Measurements from ENCODE around the gene CDH24. TPM values are rescaled to one million over a fixed set of nuclear protein-coding genes. Genes with fewer than 3 reads are reported as not detected.

The CDH24 gene
- total and polyA plus RNA-seq, 9 of the 15 experiments (the other 6 are each of a cell fraction or from before 2014, with no cell fraction given), result 0.04 to 16.2 (median 4.9) TPM

DNA sequence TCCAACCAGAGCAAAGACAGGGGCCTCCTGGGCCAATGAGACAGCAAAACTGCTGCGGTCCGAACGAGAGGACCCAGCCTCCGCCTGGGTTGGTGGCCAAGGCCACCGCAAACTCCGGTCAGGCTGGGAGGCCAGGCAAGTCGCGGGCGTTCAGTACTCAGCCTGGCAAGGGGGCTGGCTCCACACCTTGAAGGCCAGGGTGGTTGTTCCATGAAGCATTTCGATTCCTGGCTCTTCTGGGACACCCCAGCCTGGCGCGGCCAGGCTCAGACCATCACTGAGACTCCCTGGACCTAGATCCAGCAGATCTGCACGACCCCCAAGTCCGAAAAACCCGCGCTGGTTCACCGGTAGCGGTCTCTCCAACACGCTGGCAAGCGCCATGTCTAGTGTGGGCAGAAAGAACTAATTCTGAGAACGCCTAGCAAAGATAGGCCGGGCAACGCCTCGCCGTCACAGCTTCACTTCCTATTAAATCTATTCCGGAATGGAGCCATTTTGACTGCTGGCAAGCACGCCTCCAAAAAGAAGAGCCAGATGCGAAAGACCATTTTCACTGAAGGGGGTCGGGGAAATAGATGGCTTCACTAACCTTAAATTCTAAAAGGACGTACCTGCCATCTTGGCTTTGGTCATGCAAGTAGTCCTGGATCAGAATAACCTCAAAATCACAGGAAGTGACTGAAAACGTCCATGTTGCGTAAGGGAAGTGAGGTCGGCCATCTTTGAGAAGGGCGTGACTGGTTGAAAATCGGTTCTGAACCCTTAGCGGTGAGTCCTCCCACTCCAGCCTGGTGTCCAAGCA is 22.6 kb downstream of the CDH24 start, which contains the start of gene PSMB5 (continued):
- TF ChIP-seq, protein P1, sequence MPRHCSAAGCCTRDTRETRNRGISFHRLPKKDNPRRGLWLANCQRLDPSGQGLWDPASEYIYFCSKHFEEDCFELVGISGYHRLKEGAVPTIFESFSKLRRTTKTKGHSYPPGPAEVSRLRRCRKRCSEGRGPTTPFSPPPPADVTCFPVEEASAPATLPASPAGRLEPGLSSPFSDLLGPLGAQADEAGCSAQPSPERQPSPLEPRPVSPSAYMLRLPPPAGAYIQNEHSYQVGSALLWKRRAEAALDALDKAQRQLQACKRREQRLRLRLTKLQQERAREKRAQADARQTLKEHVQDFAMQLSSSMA (CRISPR knock-in tag; IDR thresholded peaks at IDR 0.05), result no peak
- TF ChIP-seq ZNF134 (CRISPR knock-in tag; conservative IDR thresholded peaks at IDR 0.05) (0 out of 2 replicates have a peak, but pooled peaks have one; percentile 19), KLF6 (CRISPR knock-in tag; IDR thresholded peaks at IDR 0.05; ENCODE audit: borderline replicate concordance) (0 out of 2 replicates have a peak, but pooled peaks have one; percentile 57), PHB2 (IDR thresholded peaks at IDR 0.05; ENCODE audit: low read depth) (no peak), CSDE1 (IDR thresholded peaks at IDR 0.05) (peak in 1 of 2 experiments; percentile 99; a peak in 2 of 4 replicates), ZBTB1 (CRISPR knock-in tag; IDR thresholded peaks at IDR 0.05; ENCODE audit: borderline replicate concordance, low read depth) (no peak), MIER1 (IDR thresholded peaks at IDR 0.05; ENCODE audit: low read depth) (no peak), CEBPB (tag; IDR thresholded peaks at IDR 0.05) (peak; percentile 98), NELFE (IDR thresholded peaks at IDR 0.05; ENCODE audit: insufficient read depth, insufficient read length) (no peak), CREBBP (IDR thresholded peaks at IDR 0.05; ENCODE audit: low read depth, low read length) (no peak), ZNF717 (CRISPR knock-in tag; IDR thresholded peaks at IDR 0.05) (no peak), ASH1L (IDR thresholded peaks at IDR 0.05; ENCODE audit: borderline replicate concordance, low read depth, partially characterized antibody) (peak; percentile 81), KLF10 (CRISPR knock-in tag; IDR thresholded peaks at IDR 0.05) (no peak)
- TF ChIP-seq, protein P2, sequence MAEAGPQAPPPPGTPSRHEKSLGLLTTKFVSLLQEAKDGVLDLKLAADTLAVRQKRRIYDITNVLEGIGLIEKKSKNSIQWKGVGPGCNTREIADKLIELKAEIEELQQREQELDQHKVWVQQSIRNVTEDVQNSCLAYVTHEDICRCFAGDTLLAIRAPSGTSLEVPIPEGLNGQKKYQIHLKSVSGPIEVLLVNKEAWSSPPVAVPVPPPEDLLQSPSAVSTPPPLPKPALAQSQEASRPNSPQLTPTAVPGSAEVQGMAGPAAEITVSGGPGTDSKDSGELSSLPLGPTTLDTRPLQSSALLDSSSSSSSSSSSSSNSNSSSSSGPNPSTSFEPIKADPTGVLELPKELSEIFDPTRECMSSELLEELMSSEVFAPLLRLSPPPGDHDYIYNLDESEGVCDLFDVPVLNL (CRISPR knock-in tag; IDR thresholded peaks at IDR 0.05; ENCODE audit: low read depth), result no peak
- TF ChIP-seq, protein P3, sequence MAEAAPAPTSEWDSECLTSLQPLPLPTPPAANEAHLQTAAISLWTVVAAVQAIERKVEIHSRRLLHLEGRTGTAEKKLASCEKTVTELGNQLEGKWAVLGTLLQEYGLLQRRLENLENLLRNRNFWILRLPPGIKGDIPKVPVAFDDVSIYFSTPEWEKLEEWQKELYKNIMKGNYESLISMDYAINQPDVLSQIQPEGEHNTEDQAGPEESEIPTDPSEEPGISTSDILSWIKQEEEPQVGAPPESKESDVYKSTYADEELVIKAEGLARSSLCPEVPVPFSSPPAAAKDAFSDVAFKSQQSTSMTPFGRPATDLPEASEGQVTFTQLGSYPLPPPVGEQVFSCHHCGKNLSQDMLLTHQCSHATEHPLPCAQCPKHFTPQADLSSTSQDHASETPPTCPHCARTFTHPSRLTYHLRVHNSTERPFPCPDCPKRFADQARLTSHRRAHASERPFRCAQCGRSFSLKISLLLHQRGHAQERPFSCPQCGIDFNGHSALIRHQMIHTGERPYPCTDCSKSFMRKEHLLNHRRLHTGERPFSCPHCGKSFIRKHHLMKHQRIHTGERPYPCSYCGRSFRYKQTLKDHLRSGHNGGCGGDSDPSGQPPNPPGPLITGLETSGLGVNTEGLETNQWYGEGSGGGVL (CRISPR knock-in tag; IDR thresholded peaks at IDR 0.05), result no peak
- TF ChIP-seq, protein P4, sequence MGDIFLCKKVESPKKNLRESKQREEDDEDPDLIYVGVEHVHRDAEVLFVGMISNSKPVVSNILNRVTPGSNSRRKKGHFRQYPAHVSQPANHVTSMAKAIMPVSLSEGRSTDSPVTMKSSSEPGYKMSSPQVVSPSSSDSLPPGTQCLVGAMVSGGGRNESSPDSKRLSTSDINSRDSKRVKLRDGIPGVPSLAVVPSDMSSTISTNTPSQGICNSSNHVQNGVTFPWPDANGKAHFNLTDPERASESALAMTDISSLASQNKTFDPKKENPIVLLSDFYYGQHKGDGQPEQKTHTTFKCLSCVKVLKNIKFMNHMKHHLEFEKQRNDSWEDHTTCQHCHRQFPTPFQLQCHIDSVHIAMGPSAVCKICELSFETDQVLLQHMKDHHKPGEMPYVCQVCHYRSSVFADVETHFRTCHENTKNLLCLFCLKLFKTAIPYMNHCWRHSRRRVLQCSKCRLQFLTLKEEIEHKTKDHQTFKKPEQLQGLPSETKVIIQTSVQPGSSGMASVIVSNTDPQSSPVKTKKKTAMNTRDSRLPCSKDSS (IDR thresholded peaks at IDR 0.05; ENCODE audit: low read depth, partially characterized antibody), result no peak
- TF ChIP-seq, protein P5, sequence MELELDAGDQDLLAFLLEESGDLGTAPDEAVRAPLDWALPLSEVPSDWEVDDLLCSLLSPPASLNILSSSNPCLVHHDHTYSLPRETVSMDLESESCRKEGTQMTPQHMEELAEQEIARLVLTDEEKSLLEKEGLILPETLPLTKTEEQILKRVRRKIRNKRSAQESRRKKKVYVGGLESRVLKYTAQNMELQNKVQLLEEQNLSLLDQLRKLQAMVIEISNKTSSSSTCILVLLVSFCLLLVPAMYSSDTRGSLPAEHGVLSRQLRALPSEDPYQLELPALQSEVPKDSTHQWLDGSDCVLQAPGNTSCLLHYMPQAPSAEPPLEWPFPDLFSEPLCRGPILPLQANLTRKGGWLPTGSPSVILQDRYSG (tag; conservative IDR thresholded peaks at IDR 0.05; ENCODE audit: low read depth), result peak; percentile 94
- TF ChIP-seq, protein P6, sequence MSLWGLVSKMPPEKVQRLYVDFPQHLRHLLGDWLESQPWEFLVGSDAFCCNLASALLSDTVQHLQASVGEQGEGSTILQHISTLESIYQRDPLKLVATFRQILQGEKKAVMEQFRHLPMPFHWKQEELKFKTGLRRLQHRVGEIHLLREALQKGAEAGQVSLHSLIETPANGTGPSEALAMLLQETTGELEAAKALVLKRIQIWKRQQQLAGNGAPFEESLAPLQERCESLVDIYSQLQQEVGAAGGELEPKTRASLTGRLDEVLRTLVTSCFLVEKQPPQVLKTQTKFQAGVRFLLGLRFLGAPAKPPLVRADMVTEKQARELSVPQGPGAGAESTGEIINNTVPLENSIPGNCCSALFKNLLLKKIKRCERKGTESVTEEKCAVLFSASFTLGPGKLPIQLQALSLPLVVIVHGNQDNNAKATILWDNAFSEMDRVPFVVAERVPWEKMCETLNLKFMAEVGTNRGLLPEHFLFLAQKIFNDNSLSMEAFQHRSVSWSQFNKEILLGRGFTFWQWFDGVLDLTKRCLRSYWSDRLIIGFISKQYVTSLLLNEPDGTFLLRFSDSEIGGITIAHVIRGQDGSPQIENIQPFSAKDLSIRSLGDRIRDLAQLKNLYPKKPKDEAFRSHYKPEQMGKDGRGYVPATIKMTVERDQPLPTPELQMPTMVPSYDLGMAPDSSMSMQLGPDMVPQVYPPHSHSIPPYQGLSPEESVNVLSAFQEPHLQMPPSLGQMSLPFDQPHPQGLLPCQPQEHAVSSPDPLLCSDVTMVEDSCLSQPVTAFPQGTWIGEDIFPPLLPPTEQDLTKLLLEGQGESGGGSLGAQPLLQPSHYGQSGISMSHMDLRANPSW (CRISPR knock-in tag; IDR thresholded peaks at IDR 0.05), result no peak
